ENCODE results near the gene S100A4.

- TF ChIP-seq CTCF (IDR thresholded peaks at IDR 0.05): no peak
- no peak for TF ChIP-seq POLR2A (IDR thresholded peaks at IDR 0.05)
- no peak for TF ChIP-seq POLR2AphosphoS5 (IDR thresholded peaks at IDR 0.05)
- TF ChIP-seq EP300 (IDR thresholded peaks at IDR 0.05; ENCODE audit: low read depth): no peak
These were observed 1.0 kb downstream of the S100A4 start for GRCh38 chr1:153544453-153545066.

Data from transverse colon (tissue), 4 donors.